Measurements from ENCODE around the gene INTS13.

INTS13 gene

DNA sequence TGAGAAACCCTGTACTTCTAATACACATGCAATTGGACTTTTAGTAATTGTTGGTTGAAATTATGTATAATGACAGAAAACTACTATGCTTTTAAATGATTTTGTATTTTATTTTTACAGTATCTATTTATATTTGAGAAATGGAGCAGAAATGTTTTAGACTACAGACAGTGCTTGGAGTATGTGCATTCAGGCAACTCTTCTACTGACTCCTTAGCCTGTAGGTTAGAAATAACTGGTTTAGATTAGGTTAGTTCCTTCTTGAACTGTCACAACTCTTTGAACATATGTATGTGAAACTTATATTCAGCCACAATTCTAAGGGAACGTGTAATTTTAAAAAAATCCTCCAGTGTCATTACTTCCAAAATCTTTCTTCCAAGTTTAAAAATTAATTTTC lies 2.2 kb upstream of the INTS13 start:
- Histone ChIP-seq H3K4me3 (ENCODE audit: low read depth in 1 of 2, low read length in 1 of 2) (peak overlapping the region; percentile 81 to 96), H3K27ac (peak overlapping the region; percentile 95), H3K4me1 (ENCODE audit: control insufficient read depth in 1 of 2, insufficient read depth in 1 of 2, low read depth in 1 of 2, low read length in 1 of 2) (peaks cover 54 to 61% of the 10 kb centered on the region in 2 experiments)

GRCh38 chr12:26939192-26939832 lies 1.5 kb upstream of the INTS13 start:
- no peaks in the 10 kb centered on the region for H3K27me3 ChIP-seq
- peak overlapping the region; percentile 81 to 96 for H3K4me3 ChIP-seq (ENCODE audit: low read depth in 1 of 2, low read length in 1 of 2)
- H3K4me1 ChIP-seq (ENCODE audit: control insufficient read depth in 1 of 2, insufficient read depth in 1 of 2, low read depth in 1 of 2, low read length in 1 of 2) = peaks cover 54 to 61% of the 10 kb centered on the region in 2 experiments
- no peaks in the 10 kb centered on the region for H3K9me3 ChIP-seq
- peak overlapping the region; percentile 95 for H3K27ac ChIP-seq
- no peak for TF ChIP-seq CTCF (IDR thresholded peaks at IDR 0.05)
- H3K36me3 ChIP-seq = no peaks in the 10 kb centered on the region

More for the DNA sequence above, 2.2 kb upstream of the INTS13 start:
- H3K9me3 ChIP-seq = no peaks in the 10 kb centered on the region
- no peaks in the 10 kb centered on the region for H3K36me3 ChIP-seq
- H3K27me3 ChIP-seq = no peaks in the 10 kb centered on the region
- no peak for TF ChIP-seq CTCF (IDR thresholded peaks at IDR 0.05)

DNA sequence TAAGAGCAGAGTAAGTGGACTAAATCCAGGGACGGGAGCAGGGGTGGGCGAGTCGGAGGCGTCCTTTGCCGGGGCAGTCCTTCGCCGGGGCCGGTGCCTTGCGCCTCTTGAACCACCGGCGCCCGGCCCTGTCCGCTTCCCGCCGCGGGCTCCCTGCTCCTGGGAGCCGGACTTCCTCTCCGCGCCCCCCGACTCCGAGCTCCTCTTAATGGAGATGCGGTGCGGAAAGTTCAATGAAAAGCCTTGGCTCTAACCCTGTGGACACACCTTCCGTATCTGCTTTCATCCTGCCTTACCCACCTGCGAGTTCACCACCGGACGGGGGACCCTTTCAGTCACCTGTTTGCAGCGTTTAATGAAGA lies 901 bp upstream of the INTS13 start:
- no peaks in the 10 kb centered on the region for H3K9me3 ChIP-seq
- peak overlapping the region; percentile 95 for H3K27ac ChIP-seq
- H3K4me1 ChIP-seq (ENCODE audit: control insufficient read depth in 1 of 2, insufficient read depth in 1 of 2, low read depth in 1 of 2, low read length in 1 of 2) = peaks cover 54 to 61% of the 10 kb centered on the region in 2 experiments
- H3K36me3 ChIP-seq = no peaks in the 10 kb centered on the region
- peak overlapping the region; percentile 81 to 96 for H3K4me3 ChIP-seq (ENCODE audit: low read depth in 1 of 2, low read length in 1 of 2)
- no peak for TF ChIP-seq CTCF (IDR thresholded peaks at IDR 0.05)
- no peaks in the 10 kb centered on the region for H3K27me3 ChIP-seq

DNA sequence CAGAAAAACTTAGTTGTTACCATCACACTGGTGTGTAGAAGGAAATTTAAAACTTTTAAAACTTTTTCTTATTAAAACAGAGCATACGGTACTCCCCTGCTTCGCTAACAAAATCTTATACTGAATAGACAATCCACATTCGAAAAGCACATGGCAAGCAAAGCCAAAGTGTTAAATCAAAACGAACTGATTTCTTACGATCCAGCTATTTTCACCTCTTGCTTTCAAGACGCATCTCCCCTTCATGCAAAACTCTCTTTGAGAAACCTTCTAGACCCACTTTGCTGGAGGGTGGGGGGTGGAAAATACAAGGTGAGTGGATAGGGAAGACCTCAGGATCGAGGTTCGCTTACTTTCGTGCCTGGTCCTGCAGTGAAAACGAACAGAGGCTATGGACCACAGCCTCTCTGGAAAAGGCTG lies 328 bp downstream of the INTS13 start:
- peaks cover 54 to 61% of the 10 kb centered on the region in 2 experiments for H3K4me1 ChIP-seq (ENCODE audit: control insufficient read depth in 1 of 2, insufficient read depth in 1 of 2, low read depth in 1 of 2, low read length in 1 of 2)
- peak overlapping the region; percentile 81 to 96 for H3K4me3 ChIP-seq (ENCODE audit: low read depth in 1 of 2, low read length in 1 of 2)
- no peaks in the 10 kb centered on the region for H3K36me3 ChIP-seq

GRCh38 chr12:26936559-26937442 lies 980 bp downstream of the INTS13 start:
- TF ChIP-seq CTCF (IDR thresholded peaks at IDR 0.05) = no peak
- Histone ChIP-seq H3K9me3 (no peaks in the 10 kb centered on the region), H3K27me3 (no peaks in the 10 kb centered on the region), H3K36me3 (no peaks in the 10 kb centered on the region), H3K4me1 (ENCODE audit: control insufficient read depth in 1 of 2, insufficient read depth in 1 of 2, low read depth in 1 of 2, low read length in 1 of 2) (peaks cover 50 to 56% of the 10 kb centered on the region in 2 experiments), H3K27ac (peak overlapping the region; percentile 95), H3K4me3 (ENCODE audit: low read depth in 1 of 2, low read length in 1 of 2) (peak overlapping the region; percentile 81 to 96)

More for the DNA sequence above, 328 bp downstream of the INTS13 start:
- TF ChIP-seq CTCF (IDR thresholded peaks at IDR 0.05) = no peak
- Histone ChIP-seq H3K9me3 (no peaks in the 10 kb centered on the region), H3K27ac (peak overlapping the region; percentile 95), H3K27me3 (no peaks in the 10 kb centered on the region)

Data from neutrophil (primary cell).